HL-60 (cell line): ENCODE data around the gene UST.

Experiments
- POLR2AphosphoS5 ChIP-seq: IDR thresholded peaks from 2 replicates; pipeline ENCODE4 v1.6.1; 2012; ENCODE audit warnings: low read depth
- TF ChIP-seq, protein P1 (sequence below): IDR thresholded peaks from one replicate; pipeline ENCODE4 v1.5.1; 2011; ENCODE audit warnings: low read length, control low read depth, inconsistent platforms; ENCODE audit not compliant: insufficient read depth

DNA sequence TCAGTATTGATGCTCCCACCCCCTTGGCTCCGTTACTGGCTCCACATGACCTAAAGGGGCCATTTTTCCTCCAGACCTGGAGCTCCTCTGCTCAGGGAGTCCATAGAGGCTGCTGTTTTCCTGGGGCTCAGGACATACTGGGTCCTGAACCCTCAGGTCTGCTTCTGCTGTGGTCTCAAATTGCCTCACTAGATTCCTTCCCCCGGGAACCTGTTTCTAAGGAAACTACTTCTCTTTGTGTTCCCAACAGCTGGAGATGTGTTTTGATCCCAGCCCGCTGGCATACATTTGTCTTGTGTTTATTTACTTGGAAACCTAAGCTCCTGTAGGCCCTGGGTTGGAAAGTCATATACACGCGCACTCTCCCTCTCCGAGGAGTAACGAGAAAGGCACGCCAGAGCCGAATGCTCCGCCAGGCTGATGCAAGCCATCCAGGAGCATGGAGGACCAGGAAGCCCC lies 222.8 kb downstream of the UST start:
- TF ChIP-seq, protein P1, sequence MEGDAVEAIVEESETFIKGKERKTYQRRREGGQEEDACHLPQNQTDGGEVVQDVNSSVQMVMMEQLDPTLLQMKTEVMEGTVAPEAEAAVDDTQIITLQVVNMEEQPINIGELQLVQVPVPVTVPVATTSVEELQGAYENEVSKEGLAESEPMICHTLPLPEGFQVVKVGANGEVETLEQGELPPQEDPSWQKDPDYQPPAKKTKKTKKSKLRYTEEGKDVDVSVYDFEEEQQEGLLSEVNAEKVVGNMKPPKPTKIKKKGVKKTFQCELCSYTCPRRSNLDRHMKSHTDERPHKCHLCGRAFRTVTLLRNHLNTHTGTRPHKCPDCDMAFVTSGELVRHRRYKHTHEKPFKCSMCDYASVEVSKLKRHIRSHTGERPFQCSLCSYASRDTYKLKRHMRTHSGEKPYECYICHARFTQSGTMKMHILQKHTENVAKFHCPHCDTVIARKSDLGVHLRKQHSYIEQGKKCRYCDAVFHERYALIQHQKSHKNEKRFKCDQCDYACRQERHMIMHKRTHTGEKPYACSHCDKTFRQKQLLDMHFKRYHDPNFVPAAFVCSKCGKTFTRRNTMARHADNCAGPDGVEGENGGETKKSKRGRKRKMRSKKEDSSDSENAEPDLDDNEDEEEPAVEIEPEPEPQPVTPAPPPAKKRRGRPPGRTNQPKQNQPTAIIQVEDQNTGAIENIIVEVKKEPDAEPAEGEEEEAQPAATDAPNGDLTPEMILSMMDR = no peak
- no peak for TF ChIP-seq POLR2AphosphoS5
